GM06990 (cell line): ENCODE results near the gene ATP11A.

Source experiments
- DNase-seq: peaks from one replicate; pipeline ENCODE4 v3.0.0-alpha.2; 2011; ENCODE audit not compliant: insufficient read length; ENCODE audit errors: extremely low read depth
- H3K27me3 ChIP-seq: replicated peaks from 2 replicates; pipeline ENCODE4 v1.6.0; 2011; ENCODE audit warnings: low read length; ENCODE audit not compliant: control insufficient read depth, insufficient read depth
- H3K36me3 ChIP-seq: 2 replicates; pipeline ENCODE4 v1.5.1; 2011; ENCODE audit warnings: low read length; ENCODE audit not compliant: control insufficient read depth, insufficient read depth
- H3K4me3 ChIP-seq: replicated peaks from 2 replicates; pipeline ENCODE4 v1.5.1; 2011; ENCODE audit warnings: low read depth, mild to moderate bottlenecking, control low read depth, low read length
- TF ChIP-seq, protein P1 (sequence below): IDR thresholded peaks from 2 replicates; pipeline ENCODE4 v1.5.1; 2011; ENCODE audit warnings: low read length, control low read depth, mild to moderate bottlenecking, inconsistent platforms; ENCODE audit not compliant: insufficient read depth, poor library complexity, severe bottlenecking

The ATP11A gene

DNA sequence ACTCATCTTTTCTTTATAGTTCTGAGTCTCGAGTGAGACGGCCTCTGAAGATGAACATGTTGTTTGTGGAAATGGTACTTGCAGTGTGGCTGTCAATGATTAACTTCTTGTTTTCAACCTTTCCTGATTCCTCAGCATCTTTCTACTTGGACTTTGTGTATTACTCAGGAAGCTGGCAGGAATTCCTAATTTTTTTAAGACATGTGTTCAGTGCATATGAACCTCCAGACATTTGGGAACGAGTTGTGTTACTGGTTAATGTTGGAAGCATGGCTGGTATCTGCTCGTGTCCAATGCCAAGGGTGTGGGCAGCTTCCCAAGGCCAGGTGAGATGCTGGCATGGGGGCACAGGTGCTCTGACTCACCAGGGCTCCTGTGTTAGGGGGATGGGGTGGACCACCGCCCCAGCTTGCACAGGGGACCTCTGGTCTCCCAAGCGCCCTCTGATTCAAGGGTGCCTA lies 218.1 kb downstream of the ATP11A start:
- TF ChIP-seq, protein P1, sequence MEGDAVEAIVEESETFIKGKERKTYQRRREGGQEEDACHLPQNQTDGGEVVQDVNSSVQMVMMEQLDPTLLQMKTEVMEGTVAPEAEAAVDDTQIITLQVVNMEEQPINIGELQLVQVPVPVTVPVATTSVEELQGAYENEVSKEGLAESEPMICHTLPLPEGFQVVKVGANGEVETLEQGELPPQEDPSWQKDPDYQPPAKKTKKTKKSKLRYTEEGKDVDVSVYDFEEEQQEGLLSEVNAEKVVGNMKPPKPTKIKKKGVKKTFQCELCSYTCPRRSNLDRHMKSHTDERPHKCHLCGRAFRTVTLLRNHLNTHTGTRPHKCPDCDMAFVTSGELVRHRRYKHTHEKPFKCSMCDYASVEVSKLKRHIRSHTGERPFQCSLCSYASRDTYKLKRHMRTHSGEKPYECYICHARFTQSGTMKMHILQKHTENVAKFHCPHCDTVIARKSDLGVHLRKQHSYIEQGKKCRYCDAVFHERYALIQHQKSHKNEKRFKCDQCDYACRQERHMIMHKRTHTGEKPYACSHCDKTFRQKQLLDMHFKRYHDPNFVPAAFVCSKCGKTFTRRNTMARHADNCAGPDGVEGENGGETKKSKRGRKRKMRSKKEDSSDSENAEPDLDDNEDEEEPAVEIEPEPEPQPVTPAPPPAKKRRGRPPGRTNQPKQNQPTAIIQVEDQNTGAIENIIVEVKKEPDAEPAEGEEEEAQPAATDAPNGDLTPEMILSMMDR: no peak
- Histone ChIP-seq H3K27me3 (no peaks in the 10 kb centered on the region; the same call in 1 of the 2 replicates), H3K4me3 (no peak overlapping the region)

DNA sequence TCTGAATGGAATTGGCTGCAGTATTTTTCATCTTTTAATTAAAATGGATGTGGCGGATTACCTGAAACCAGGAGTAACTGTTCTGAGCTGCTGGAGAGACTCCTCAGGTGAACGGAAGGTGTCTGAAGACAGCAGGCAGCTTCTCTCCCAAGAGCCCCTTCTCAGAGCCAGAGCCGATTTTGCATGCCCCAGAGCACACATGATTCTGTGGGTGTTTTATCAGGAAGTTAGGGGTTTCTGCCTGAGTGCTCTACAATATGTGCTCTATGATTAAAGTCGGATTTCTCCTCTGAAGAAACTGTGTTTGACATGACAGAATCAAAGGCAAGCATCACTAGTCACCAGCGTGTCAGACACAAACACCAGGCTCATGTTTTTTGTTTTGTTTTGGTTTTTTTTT lies 218.5 kb downstream of the ATP11A start:
- TF ChIP-seq, protein P1: no peak
- no peaks in the 10 kb centered on the region for H3K36me3 ChIP-seq
- no peak overlapping the region for H3K4me3 ChIP-seq
- no peak for DNase-seq
- H3K27me3 ChIP-seq: no peaks in the 10 kb centered on the region; the same call in 1 of the 2 replicates

More for the DNA sequence above, 218.1 kb downstream of the ATP11A start:
- H3K36me3 ChIP-seq: no peaks in the 10 kb centered on the region
- no peak for DNase-seq

DNA sequence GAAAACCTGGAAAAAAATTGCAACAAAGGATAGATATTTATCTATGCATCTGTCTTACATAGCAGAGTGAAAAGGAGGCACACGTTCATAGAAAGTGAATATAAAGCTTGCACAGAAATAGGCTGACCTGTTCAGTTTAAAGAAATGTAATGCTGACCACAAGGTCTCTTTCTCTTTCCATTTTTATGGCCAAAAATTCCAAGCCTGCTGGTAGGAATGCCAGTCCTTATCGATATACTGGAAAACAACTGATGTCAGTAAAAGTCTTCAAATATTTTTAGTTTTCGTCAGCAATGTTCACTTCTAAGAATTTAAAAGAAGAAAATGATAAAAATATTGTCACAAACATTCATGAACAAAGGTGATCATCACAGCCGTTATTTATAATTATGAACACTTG lies 220.2 kb downstream of the ATP11A start:
- TF ChIP-seq, protein P1: no peak
- Histone ChIP-seq H3K27me3 (no peaks in the 10 kb centered on the region; the same call in 1 of the 2 replicates), H3K36me3 (no peaks in the 10 kb centered on the region), H3K4me3 (no peak overlapping the region)
- no peak for DNase-seq

DNA sequence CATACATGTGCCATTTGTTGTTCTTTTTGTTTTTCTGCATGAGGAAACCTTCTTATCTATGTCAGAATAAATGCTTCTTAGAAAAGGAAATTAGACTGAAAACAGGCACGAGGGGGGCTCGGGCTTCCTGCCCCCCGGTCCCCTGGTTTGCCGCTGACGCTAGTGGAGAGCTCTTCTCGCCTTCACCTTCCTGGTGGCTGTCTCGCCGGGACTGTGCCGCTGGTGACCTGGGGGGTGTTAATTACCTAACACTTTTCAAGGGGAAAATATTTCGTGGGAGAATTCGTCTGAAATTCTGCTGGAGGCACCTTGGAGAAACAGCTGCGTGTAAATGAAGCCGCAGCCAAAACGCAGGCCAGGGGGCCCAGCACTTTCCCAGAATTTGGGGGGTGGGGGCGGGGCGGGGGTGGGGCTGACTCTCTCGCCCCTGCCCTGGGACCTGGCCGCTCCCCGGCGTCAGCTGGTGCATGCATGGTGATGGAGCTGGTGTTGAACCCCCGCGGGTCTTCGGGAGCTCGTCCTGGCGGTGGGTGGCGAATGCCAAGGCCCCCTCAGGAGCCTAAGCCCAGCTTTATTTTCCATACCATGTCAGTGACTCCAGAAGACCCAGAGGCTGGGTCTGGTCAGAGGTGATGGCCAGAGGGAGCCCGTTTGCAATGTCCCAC lies 220.9 kb downstream of the ATP11A start:
- H3K4me3 ChIP-seq: no peak overlapping the region
- TF ChIP-seq, protein P1: no peak
- H3K27me3 ChIP-seq: no peaks in the 10 kb centered on the region; the same call in 1 of the 2 replicates
- DNase-seq: no peak
- H3K36me3 ChIP-seq: no peaks in the 10 kb centered on the region

DNA sequence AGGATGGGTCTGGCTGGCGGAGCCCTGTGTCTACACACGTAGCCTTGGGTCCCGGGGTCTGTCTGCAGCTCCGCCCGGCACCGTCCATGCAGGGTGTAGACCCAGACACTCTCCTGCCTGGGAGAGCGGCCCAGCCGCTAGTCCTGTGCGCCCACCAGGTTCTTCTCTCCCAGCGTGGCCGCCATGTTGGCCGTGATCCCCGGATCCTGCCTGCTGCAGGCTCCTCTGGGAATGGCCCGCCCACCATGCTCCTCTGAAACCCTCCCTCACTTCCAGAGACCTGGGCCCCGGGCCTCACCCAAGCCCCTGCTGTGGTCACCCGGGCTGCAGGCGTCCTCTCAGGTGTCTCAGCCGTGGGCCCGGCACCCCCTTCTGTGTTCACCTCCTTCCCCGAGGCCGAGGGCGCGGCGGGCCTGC lies 221.5 kb downstream of the ATP11A start:
- Histone ChIP-seq H3K36me3 (no peaks in the 10 kb centered on the region), H3K4me3 (no peak overlapping the region), H3K27me3 (no peaks in the 10 kb centered on the region; the same call in 1 of the 2 replicates)
- DNase-seq: no peak
- TF ChIP-seq, protein P1: no peak
